HL-60 (cell line): ENCODE results near the gene ROR1.

Source experiments
- POLR2AphosphoS5 ChIP-seq: IDR thresholded peaks from 2 replicates; pipeline ENCODE4 v1.6.1; 2012; ENCODE audit warnings: low read depth
- TF ChIP-seq, protein P1 (sequence below): IDR thresholded peaks from one replicate; pipeline ENCODE4 v1.5.1; 2011; ENCODE audit warnings: low read length, control low read depth, inconsistent platforms; ENCODE audit not compliant: insufficient read depth
- TF ChIP-seq, protein P2 (sequence below): IDR thresholded peaks from 2 replicates; pipeline ENCODE4 v1.6.1; 2012; ENCODE audit warnings: low read depth; ENCODE audit not compliant: insufficient replicate concordance

DNA sequence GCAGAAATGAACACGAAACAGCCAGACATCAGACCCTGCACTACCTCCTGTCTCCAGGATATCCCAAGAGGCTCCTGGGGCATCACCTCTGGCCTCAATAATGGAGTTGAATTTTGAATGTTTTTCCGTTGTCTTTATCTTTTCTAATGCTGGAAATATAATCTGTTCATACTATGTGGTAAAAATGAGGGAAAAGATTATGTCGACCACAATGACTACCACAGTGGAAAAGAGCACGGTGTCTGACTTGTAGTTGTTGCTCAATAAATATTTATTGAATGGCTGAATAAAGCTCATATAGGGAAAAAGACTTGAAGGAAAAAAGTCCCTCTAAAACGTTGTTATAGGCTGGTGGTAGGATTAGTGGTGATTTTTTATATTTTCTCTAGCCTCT, 44.6 kb upstream of the ROR1 start:
- TF ChIP-seq, protein P1, sequence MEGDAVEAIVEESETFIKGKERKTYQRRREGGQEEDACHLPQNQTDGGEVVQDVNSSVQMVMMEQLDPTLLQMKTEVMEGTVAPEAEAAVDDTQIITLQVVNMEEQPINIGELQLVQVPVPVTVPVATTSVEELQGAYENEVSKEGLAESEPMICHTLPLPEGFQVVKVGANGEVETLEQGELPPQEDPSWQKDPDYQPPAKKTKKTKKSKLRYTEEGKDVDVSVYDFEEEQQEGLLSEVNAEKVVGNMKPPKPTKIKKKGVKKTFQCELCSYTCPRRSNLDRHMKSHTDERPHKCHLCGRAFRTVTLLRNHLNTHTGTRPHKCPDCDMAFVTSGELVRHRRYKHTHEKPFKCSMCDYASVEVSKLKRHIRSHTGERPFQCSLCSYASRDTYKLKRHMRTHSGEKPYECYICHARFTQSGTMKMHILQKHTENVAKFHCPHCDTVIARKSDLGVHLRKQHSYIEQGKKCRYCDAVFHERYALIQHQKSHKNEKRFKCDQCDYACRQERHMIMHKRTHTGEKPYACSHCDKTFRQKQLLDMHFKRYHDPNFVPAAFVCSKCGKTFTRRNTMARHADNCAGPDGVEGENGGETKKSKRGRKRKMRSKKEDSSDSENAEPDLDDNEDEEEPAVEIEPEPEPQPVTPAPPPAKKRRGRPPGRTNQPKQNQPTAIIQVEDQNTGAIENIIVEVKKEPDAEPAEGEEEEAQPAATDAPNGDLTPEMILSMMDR, result no peak
- TF ChIP-seq, protein P2, sequence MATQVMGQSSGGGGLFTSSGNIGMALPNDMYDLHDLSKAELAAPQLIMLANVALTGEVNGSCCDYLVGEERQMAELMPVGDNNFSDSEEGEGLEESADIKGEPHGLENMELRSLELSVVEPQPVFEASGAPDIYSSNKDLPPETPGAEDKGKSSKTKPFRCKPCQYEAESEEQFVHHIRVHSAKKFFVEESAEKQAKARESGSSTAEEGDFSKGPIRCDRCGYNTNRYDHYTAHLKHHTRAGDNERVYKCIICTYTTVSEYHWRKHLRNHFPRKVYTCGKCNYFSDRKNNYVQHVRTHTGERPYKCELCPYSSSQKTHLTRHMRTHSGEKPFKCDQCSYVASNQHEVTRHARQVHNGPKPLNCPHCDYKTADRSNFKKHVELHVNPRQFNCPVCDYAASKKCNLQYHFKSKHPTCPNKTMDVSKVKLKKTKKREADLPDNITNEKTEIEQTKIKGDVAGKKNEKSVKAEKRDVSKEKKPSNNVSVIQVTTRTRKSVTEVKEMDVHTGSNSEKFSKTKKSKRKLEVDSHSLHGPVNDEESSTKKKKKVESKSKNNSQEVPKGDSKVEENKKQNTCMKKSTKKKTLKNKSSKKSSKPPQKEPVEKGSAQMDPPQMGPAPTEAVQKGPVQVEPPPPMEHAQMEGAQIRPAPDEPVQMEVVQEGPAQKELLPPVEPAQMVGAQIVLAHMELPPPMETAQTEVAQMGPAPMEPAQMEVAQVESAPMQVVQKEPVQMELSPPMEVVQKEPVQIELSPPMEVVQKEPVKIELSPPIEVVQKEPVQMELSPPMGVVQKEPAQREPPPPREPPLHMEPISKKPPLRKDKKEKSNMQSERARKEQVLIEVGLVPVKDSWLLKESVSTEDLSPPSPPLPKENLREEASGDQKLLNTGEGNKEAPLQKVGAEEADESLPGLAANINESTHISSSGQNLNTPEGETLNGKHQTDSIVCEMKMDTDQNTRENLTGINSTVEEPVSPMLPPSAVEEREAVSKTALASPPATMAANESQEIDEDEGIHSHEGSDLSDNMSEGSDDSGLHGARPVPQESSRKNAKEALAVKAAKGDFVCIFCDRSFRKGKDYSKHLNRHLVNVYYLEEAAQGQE, result no peak
- no peak for TF ChIP-seq POLR2AphosphoS5
